Stimulated activated CD4-positive, alpha-beta T cell treated with anti-CD3 and anti-CD28 coated beads, Interleukin-12 subunit alpha, Interleukin-12 subunit beta, amount 100 ng/mL, for 4 hours (primary cell): ENCODE results near the gene KLK4.

Experiments
- DNase-seq: peaks from one replicate; pipeline ENCODE4 v3.0.0-alpha.2; 2020

KLK4 gene

GRCh38 chr19:50911206-50912101, at the start of gene KLK4:
Gene KLK4, minus strand, starts transcription at chr19:50911395. Its CDS starts 657 bp downstream, at chr19:50910738.
- no peak for DNase-seq

- no peak for DNase-seq
These were observed 48.7 kb upstream of the KLK4 start for GRCh38 chr19:50959731-50960500.

DNA sequence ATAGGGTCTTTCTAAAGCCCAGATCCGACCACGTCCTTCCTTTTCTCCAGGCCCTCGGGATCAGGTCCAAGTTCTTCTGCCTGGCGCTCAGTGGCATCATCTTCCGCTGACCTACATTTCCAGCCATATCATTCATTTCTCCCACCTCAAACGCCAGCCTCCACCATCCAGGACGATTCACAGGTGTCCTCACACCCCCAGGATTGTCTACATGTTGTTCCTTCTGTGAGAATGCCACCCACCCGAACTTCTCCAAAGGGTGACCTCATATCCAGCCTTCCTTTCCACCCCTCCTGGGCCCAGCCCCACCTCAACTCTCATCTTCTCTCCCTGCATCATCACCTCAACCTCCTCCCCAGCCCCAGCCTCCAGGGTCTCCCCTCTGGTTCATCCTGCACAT, 46.4 kb upstream of the KLK4 start:
- no peak for DNase-seq

GRCh38 chr19:50952910-50953309, 41.7 kb upstream of the KLK4 start, which contains the start of gene KLK5:
Gene KLK5, minus strand, starts transcription at chr19:50953038. Its CDS starts 381 bp downstream, at chr19:50952657.
- no peak for DNase-seq

DNA sequence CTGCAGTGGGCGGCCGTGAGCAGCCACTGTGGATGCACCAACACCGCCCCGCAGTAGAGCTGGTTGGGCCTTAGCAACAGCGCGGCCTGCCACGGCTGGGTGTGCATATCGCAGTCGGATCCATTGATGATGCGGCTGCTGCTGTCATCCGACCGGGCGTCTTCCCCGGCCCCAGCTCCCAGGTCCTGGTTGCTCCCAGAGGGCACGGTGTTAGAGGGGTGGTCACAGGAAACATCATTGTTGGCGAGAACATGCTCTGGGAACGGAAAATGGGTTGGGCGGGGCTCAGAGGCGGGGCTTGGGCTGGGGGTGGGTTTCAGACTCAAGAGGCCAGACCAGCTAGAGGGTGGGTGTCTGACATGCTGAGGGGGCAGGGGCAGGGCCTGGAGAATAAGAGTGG, 38.7 kb upstream of the KLK4 start:
- DNase-seq: no peak

- no peak for DNase-seq
These were observed 35.9 kb upstream of the KLK4 start for GRCh38 chr19:50947123-50947522.

DNA sequence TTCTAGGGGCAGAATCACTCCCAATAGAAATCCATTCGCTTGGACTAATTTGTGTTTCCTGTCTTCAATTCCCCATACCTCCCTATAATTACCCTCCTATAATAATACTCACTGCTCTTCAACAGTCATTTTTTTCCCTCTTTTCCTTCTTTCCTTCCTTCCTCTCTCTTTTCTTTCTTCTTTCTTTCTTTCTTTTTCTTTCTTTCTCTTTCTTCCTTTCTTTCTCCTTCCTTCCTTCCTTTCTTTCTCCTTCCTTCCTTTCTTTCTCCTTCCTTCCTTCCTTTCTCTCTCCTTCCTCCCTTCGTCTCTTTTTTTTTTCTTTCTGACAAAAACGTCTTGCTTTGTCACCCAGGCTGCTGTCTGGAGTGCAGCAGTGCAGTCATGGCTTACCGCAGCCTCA, 33.6 kb upstream of the KLK4 start:
- DNase-seq: no peak

GRCh38 chr19:50943074-50943828, 32.1 kb upstream of the KLK4 start:
- DNase-seq: no peak

DNA sequence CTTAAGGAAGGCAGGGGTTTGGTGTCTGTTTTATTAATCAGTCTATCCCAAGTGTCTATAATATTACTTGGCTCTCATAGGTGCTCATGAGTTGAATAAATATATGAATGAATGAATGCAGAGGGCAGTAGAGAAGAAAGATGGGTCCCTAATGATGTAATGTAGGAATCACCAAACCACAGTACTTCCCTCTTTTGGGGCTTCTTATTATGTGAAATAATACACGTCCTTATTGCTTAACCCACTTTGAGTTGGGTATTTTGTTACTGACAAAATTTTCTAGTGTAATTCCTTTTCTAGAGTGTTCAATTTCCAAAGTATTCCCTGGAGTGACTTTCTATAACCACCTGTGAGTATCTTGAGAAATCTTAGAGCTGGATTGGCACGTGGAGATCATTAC, 28.4 kb upstream of the KLK4 start:
- no peak for DNase-seq

DNA sequence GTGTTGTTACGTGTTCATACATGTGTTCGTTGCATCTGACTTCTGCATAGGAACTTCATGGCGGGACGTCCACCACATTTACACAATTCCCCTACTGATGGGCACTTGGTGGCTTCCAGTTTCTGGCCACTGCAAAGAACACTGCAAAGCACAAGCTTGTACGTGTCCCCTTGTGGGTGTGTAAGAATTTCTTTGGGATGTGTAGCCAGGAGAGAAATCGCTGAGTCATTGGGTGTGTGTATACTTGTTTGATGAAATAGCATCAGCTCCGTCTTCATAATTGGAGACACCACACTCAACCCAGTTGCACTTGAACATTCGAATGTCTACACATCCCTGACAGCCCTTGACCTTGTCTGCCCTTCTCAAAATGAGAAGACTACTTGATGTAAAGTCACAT, 22.4 kb upstream of the KLK4 start:
- DNase-seq: no peak

- no peak for DNase-seq
These were observed 21.5 kb upstream of the KLK4 start for GRCh38 chr19:50932690-50933083.

GRCh38 chr19:50932018-50932689, 21.0 kb upstream of the KLK4 start:
- no peak for DNase-seq

DNA sequence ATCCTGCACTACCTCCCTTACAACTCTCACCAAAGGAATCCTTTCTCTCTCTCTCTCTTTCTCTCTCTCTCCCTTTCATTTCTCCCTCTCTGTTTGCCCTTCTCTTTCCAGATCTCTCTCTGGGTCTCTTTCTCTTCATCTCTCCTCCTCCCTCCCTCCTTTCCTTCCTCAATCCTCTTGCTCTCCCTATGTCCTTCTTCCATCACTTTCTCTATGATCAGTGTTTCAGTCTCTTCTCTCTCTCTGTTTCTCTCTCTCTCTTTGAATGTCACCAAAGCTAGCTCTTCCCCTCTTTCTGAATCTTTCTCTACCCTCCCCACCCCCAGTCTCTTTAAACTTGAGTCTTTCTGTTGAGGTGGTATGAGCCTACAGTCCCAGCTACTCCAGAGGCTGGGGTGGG, 19.8 kb upstream of the KLK4 start:
- no peak for DNase-seq

DNA sequence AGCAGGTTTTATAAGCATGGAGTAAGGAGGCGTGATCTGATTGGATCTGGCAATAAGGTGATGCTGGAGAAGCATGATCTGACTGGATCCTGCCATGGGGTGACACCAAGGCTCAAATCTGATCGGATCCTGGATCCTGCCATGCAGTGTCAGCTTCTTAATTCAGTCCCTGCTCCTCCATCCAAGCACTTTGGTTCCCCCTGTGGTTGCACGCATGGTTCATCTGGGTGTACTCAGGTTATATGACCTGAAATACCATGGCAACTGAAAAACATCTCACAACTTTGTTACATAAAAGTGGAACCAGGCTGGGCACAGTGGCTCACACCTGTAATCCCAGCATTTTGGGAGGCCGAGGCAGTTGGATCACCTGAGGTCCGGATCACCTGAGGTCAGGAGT, 17.6 kb upstream of the KLK4 start:
- no peak for DNase-seq

DNA sequence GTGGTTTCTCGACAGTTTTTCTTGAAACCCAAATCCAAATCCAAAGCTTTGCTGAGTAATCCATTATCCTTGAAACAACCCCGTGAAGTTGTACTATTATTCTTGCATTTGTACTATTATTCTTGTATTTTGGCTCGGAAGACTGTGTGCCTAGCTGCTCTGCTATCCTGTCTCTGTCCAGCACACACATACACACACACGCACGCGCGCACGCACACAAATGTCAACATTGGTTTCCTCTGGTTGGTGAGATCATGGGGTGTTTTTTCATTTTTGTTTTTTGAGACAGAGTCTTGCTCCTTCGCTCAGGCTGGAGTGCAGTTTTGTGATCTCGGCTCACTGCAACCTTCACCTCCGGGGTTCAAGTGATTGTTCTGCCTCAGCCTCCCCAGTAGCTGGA, 14.9 kb upstream of the KLK4 start:
- no peak for DNase-seq

- DNase-seq: no peak
These were observed 14.5 kb upstream of the KLK4 start for GRCh38 chr19:50925734-50926133.

GRCh38 chr19:50924586-50924985, 13.4 kb upstream of the KLK4 start:
- DNase-seq: no peak

- DNase-seq: peak; percentile 68
These were observed 11.2 kb upstream of the KLK4 start for GRCh38 chr19:50922317-50922853.

GRCh38 chr19:50921426-50922316, 10.5 kb upstream of the KLK4 start:
- DNase-seq: no peak

- DNase-seq: no peak
These were observed 4.9 kb upstream of the KLK4 start for GRCh38 chr19:50916069-50916468.
